NB4 (cell line): ENCODE measurements around the gene DHRS12.

Source experiments
- DNase-seq: peaks from one replicate; pipeline ENCODE4 v3.0.0; 2010; ENCODE audit warnings: low read depth
- H3K4me3 ChIP-seq: one replicate; pipeline ENCODE4 v1.5.1; 2011; ENCODE audit warnings: mild to moderate bottlenecking, low read depth, low read length, moderate library complexity
- MYC ChIP-seq: IDR thresholded peaks from 2 replicates; pipeline ENCODE4 v1.6.1; 2011; ENCODE audit warnings: low read depth, low read length
- POLR2A ChIP-seq: IDR thresholded peaks from 2 replicates; pipeline ENCODE4 v1.6.1; 2011; ENCODE audit warnings: mild to moderate bottlenecking; ENCODE audit not compliant: insufficient read length; ENCODE audit errors: extremely low read depth
- TF ChIP-seq, protein P1 (sequence below): IDR thresholded peaks from one replicate; pipeline ENCODE4 v1.5.1; 2012; ENCODE audit warnings: low read depth, low read length
- TF ChIP-seq, protein P2 (sequence below): IDR thresholded peaks from 2 replicates; pipeline ENCODE4 v1.6.1; 2011; ENCODE audit warnings: low read depth, low read length

The DHRS12 gene

DNA sequence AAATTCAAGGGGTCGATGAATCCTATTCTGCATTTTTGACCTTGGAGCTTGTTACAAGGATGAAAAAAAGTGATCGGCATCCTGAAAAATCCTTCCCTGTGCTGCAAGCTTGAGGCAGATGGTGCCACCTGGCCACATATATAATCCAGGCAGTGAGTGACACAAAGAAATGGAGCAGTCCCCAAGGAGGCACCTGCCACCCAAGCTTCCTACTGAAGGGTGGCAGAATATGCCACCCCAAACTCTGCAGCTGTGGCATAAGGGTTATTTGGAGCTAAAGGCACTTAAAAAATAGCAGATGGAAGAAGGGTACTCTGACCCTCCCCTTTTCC lies 25.6 kb upstream of the DHRS12 start:
- DNase-seq, result no peak
- H3K4me3 ChIP-seq, result no peak overlapping the region
- TF ChIP-seq POLR2A (no peak), MYC (no peak)
- TF ChIP-seq, protein P1, sequence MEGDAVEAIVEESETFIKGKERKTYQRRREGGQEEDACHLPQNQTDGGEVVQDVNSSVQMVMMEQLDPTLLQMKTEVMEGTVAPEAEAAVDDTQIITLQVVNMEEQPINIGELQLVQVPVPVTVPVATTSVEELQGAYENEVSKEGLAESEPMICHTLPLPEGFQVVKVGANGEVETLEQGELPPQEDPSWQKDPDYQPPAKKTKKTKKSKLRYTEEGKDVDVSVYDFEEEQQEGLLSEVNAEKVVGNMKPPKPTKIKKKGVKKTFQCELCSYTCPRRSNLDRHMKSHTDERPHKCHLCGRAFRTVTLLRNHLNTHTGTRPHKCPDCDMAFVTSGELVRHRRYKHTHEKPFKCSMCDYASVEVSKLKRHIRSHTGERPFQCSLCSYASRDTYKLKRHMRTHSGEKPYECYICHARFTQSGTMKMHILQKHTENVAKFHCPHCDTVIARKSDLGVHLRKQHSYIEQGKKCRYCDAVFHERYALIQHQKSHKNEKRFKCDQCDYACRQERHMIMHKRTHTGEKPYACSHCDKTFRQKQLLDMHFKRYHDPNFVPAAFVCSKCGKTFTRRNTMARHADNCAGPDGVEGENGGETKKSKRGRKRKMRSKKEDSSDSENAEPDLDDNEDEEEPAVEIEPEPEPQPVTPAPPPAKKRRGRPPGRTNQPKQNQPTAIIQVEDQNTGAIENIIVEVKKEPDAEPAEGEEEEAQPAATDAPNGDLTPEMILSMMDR, result no peak
- TF ChIP-seq, protein P2, sequence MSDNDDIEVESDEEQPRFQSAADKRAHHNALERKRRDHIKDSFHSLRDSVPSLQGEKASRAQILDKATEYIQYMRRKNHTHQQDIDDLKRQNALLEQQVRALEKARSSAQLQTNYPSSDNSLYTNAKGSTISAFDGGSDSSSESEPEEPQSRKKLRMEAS, result no peak

DNA sequence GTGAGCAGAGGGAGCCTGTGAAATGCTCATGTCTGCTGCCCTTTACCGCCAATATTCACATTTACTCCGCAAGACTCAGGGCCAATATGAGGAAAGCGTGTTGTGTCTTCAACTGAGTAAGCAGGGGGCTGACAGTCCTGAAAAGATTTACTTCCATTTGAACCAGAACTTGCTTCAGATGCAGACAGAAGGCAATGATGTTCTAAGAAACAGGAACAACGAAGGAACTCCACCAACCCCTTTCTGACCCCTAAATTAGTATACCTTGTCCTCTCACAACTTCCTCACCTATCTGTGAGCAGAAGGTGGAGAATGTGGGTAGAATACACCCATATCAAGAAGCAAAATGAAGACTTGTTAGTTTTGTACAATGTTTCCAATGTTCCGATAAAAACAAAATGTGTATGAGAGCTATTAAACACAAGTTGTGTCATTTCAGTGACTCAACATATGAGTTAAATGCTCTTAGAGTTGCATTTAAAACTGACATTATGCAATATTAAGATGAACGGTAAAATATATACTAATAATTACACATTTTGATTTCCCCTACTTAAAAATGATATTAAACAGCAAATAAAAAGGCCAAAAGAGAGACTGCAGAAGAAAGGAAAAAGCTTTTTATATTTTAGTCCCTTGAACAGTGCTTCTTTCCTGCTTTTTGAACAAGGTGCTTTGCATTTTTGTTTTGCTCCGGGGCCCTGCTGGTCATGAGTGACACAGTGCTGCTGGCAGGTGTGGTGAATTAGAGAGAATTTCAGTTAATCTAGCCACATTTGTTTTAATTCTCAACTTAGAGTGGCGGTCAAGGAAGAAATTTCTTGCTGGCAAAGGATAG lies 25.0 kb upstream of the DHRS12 start:
- H3K4me3 ChIP-seq, result no peak overlapping the region
- TF ChIP-seq, protein P1, result no peak
- no peak for TF ChIP-seq MYC
- no peak for TF ChIP-seq POLR2A
- TF ChIP-seq, protein P2, result no peak
- DNase-seq, result peak; percentile 41

DNA sequence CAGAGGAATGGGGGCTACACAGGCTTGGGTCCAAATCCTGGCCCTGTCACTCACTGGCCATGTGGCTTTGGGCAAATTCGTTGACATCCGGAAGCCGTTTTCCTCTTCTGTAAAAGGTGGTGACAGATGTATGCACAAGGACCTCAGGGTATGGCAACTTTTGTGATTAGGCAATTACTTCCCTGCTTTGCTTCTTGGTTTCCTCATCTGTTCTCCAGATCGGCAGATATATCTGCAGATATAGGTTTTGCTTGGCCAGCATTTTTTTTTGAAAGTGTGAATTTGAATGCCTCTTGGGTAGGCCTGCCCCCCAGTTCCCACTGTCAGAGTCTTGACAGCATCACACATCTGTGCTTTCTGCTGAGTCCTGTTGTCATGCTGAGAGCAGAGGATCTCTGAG lies 23.3 kb upstream of the DHRS12 start:
- peak; percentile 93 for DNase-seq
- peak; percentile 92 for TF ChIP-seq MYC
- TF ChIP-seq, protein P1, result no peak
- TF ChIP-seq, protein P2, result peak; percentile 88
- no peak overlapping the region for H3K4me3 ChIP-seq

DNA sequence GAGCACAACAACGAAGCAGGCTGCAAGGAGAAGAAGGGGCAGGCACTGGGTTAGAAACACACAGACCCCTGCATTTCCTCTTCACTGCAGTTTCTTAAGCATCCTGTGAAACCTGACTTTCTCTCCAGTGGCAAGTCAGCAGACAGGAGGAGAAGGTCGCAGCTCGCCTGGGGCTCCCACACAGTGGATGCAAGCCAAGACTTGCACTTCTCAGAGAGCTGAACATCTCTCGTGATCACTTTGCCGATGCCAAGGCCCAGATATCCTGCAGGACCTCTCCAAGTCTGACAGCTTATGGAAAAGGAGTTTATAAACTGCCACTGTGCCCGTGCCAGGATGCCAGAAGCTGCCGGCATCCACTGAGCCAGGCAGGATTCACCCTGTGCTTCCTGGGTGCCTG lies 22.6 kb upstream of the DHRS12 start:
- H3K4me3 ChIP-seq, result no peak overlapping the region
- TF ChIP-seq POLR2A, result no peak
- TF ChIP-seq, protein P2, result no peak
- no peak for TF ChIP-seq MYC
- TF ChIP-seq, protein P1, result no peak
- peak; percentile 67 for DNase-seq

DNA sequence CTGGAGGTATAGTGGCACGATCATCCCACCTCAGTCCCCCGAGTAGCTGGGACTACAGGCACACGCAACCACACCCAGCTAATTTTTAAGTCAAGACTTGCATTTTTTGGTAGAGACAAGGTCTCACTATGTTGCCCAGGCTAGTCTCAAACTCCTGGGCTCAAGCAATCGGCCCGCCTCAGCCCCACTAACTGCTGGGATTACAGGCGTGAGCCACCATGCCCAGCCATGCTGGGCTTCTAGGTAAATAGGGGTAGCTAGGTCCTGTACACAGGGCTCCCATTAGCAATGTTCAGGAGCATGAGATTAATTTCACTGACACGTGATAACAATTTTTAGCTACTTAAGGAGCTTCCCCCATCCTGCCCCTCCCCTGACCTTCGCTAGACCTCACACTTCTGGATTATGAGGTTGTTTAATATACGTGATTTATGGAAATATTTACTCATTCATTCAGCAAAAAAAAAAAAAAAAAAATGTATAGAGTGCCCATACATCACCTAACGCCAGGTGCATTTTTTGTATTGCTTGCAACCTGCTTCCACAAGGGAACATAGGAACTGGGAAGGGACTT lies 21.8 kb upstream of the DHRS12 start:
- no peak for DNase-seq
- no peak overlapping the region for H3K4me3 ChIP-seq
- TF ChIP-seq, protein P2, result peak; percentile 19; the same call in 1 of the 2 replicates
- no peak for TF ChIP-seq MYC
- TF ChIP-seq, protein P1, result no peak
